HepG2 (cell line): ENCODE results near the gene BCO1. TPM values are rescaled to one million over a fixed set of nuclear protein-coding genes. Genes with fewer than 3 reads are reported as not detected.

Experiments used
- ATAC-seq: fragments of 200-7000 bp; cut with Tn5 transposase; 3 replicates; pipeline ENCODE4 v1.9.1; 2020; ENCODE audit warnings: mild to moderate bottlenecking, moderate library complexity
- BruUV-seq: library from RNA; stranded (reverse); fragments of 400-500 nt; replicated peaks from 2 replicates; lab custom pipeline; 2021; lab: Mats Ljungman, UMichigan
- CTCF ChIA-PET: fragments of 300-600 bp; formaldehyde crosslinking; extraction: SDS; loops from one replicate; lab custom pipeline; 2021; ENCODE audit warnings: low total read pairs, inconsistent platforms, low intra/inter-chr PET ratio; lab: Yijun Ruan, JAX
- POLR2A ChIA-PET: fragments of 350-600 bp; sonication (Branson Sonifier 250); formaldehyde crosslinking; loops from one replicate; lab custom pipeline; 2020; ENCODE audit warnings: antibody characterized with exemption, inconsistent platforms; lab: Yijun Ruan, JAX
- DNase-seq: peaks from one replicate; pipeline ENCODE4 v3.0.0-alpha.2; 2015; ENCODE audit warnings: low spot score
- FAIRE-seq: peaks from 3 replicates; lab custom pipeline; 2011; peaks lifted over from hg19 to GRCh38; lab: Jason Lieb, UNC
- H2AFZ ChIP-seq: one replicate; pipeline ENCODE4 v1.6.1; 2011; ENCODE audit warnings: low read length, inconsistent platforms
- H3K27ac ChIP-seq: fragments of 300-600 bp; 3 replicates; pipeline ENCODE4 v1.8.0; 2011; ENCODE audit warnings: mixed run types, mild to moderate bottlenecking, mixed read lengths, low read length, inconsistent platforms; ENCODE audit not compliant: insufficient read depth; ENCODE audit errors: extremely low read length
- H3K27me3 ChIP-seq, 2 experiments: fragments of 200-600 bp in 1 of 2; 2 replicates in 1 of 2; 3 replicates in 1 of 2; pipeline versions ENCODE4 v1.6.0 to v1.8.0; 2011; ENCODE audit warnings: low read length in 2 of 2, mild to moderate bottlenecking in 2 of 2, moderate library complexity in 2 of 2, inconsistent platforms in 1 of 2; ENCODE audit not compliant: insufficient read depth in 2 of 2, control insufficient read depth in 1 of 2
- H3K36me3 ChIP-seq, 2 experiments: fragments of 200-600 bp in 1 of 2; replicated peaks in 1 of 2; 2 replicates in 1 of 2; 3 replicates in 1 of 2; pipeline versions ENCODE4 v1.5.1 to v1.8.0; 2011; ENCODE audit warnings: low read length in 2 of 2, inconsistent platforms in 1 of 2; ENCODE audit not compliant: insufficient read depth in 2 of 2, control insufficient read depth in 1 of 2
- H3K4me1 ChIP-seq: 2 replicates; pipeline ENCODE4 v1.5.1; 2012; ENCODE audit warnings: low read length, inconsistent platforms; ENCODE audit not compliant: insufficient read depth
- H3K4me2 ChIP-seq: 2 replicates; pipeline ENCODE4 v1.6.0; 2011; ENCODE audit warnings: low read depth, low read length, inconsistent platforms
- H3K4me3 ChIP-seq, 3 experiments: fragments of 200-600 bp in 1 of 3; sonication (generic), shearing (Covaris generic) in 1 of 3; replicated peaks in 1 of 3; 2 replicates each; pipeline ENCODE4 v1.5.1; 2011 to 2016; ENCODE audit warnings: low read length in 3 of 3, inconsistent platforms in 2 of 3, low read depth in 2 of 3, mild to moderate bottlenecking in 2 of 3, control low read depth in 1 of 3, mixed read lengths in 1 of 3; ENCODE audit not compliant: insufficient read depth in 1 of 3
- H3K79me2 ChIP-seq: one replicate; pipeline ENCODE4 v1.6.1; 2011; ENCODE audit warnings: low read length, inconsistent platforms; ENCODE audit not compliant: insufficient read depth
- H3K9ac ChIP-seq: 2 replicates; pipeline ENCODE4 v1.6.0; 2011; ENCODE audit warnings: mild to moderate bottlenecking, low read depth, low read length, inconsistent platforms; ENCODE audit not compliant: insufficient read depth
- H3K9me3 ChIP-seq: 2 replicates; pipeline ENCODE4 v1.5.1; 2012; ENCODE audit warnings: mild to moderate bottlenecking, low read length
- H4K20me1 ChIP-seq: 2 replicates; pipeline ENCODE4 v1.6.0; 2011; ENCODE audit warnings: inconsistent platforms, mild to moderate bottlenecking, low read length, moderate library complexity; ENCODE audit not compliant: insufficient read depth
- FIP1L1 ChIP-seq: fragments of 200-400 bp; formaldehyde crosslinking; IDR thresholded peaks from 2 replicates; pipeline ENCODE4 v1.6.1; 2018; ENCODE audit warnings: low read depth, mild to moderate bottlenecking, low read length, moderate library complexity, borderline replicate concordance; ENCODE audit not compliant: insufficient read depth
- RFX1 ChIP-seq: fragments of 450-650 bp; IDR thresholded peaks from 2 replicates; pipeline ENCODE4 v1.6.1; 2017
- ZNF225 ChIP-seq: sonication (generic); formaldehyde crosslinking; IDR thresholded peaks from 2 replicates; pipeline ENCODE4 v1.4.0; 2020; ENCODE audit warnings: mild to moderate bottlenecking, missing genetic modification reagents
- ZNF296 ChIP-seq: sonication (generic); formaldehyde crosslinking; conservative IDR thresholded peaks from 2 replicates; pipeline ENCODE4 v1.5.0; 2020; ENCODE audit warnings: mild to moderate bottlenecking, missing genetic modification reagents
- WGBS: methylation state at CpG from one replicate; pipeline ENCODE4 v1.1.6; 2017; ENCODE audit warnings: low lambda C conversion rate; 5-methylcytosine and 5-hydroxymethylcytosine counted together
- in situ Hi-C: cut with HindIII; loops from 2 replicates; pipeline ENCODE4 v1.10.0; 2017; ENCODE audit warnings: low pct_unique_long_range_greater_than_20kb; ENCODE audit not compliant: extremely low pct_ligation_motif_present
- intact Hi-C: fragments of 100-400 bp; cut with micrococcal nuclease; formaldehyde crosslinking; loops from one replicate; pipeline ENCODE4 v1.10.0; 2022; ENCODE audit not compliant: unreplicated experiment
- polyA plus RNA-seq, 8 experiments: library from polyadenylated mRNA; depleted of rRNA in 3 of 8; stranded (reverse) in 7 of 8; unstranded in 1 of 8; fragments of >200 nt; fragmentation: Illumina TruSeq in 4 of 8; extraction: Trizol in 4 of 8; gene quantifications; 2 replicates each; pipeline versions ENCODE4 v1.2.1 to v1.2.3, GENCODE V29; 2011 to 2016; ENCODE audit warnings: low read depth in 4 of 8, missing spikeins in 1 of 8, mixed read lengths in 1 of 8; ENCODE audit not compliant: insufficient read depth in 1 of 8
- total RNA-seq, 5 experiments: library from RNA; depleted of rRNA; stranded (reverse); fragments of >200 nt; fragmentation: Illumina TruSeq; extraction: Trizol; gene quantifications; 2 replicates each; pipeline ENCODE4 v1.2.3, GENCODE V29; 2016; ENCODE audit warnings: low read depth in 1 of 5
- TF ChIP-seq, protein P1 (sequence below): IDR thresholded peaks from 2 replicates; pipeline ENCODE4 v1.6.1; 2016; ENCODE audit warnings: low read depth, control low read depth

BCO1 gene
- total and polyA plus RNA-seq, 2 of the 13 experiments (the other 11 are each of a cell fraction or from before 2014, with no cell fraction given), result 0.11 TPM; not detected in 1

DNA sequence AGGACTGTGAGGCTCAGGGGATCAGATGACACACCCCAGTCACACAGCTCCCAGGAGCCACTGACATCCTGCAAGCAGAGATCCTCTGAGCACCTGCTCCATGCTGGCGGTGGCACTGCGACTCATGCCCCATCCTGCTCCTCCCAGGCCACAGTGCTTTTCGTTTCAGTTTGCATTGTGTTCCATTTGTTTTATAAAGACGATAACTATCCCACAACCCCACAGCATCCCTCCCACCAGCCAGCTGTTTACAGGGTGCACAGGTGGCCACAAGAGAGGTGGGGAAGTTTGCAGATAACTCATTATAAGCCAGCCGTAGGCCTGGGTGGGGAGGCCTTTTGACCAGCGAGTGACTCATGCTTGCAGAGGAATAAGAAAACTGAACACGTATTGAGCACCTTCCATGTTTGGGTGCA is 28.2 kb downstream of the BCO1 start (continued):
- TF ChIP-seq FIP1L1, result no peak

DNA sequence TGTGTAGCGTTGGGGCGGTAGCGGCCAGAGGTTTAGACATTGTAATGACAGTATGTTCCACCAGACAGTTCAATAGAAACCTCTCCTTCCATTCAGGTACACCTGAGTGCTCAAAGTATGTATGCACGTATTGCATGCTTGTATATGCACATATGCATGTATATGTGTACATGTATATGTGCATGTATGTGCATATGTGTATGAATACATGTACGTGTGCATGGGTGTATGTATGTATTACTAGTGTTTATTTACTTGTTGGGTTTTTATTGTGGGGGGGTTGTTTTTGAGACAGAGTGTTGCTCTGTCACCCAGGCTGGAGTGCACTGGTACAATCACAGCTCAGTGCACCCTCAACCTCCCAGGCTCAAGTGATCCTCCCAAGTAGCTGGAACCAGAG is 30.0 kb downstream of the BCO1 start:
- H3K4me1 ChIP-seq, result no peaks in the 10 kb centered on the region
- POLR2A ChIA-PET, result no interaction called here
- no peak overlapping the region for H2AFZ ChIP-seq
- ATAC-seq, result no peak
- peaks cover 0 to 15% of the 10 kb centered on the region in 2 experiments; a peak in 1 of 5 replicates for H3K27me3 ChIP-seq
- FAIRE-seq, result no peak
- H3K9ac ChIP-seq, result no peak overlapping the region
- TF ChIP-seq ZNF296 (CRISPR knock-in tag) (no peak), FIP1L1 (no peak)
- TF ChIP-seq, protein P1, sequence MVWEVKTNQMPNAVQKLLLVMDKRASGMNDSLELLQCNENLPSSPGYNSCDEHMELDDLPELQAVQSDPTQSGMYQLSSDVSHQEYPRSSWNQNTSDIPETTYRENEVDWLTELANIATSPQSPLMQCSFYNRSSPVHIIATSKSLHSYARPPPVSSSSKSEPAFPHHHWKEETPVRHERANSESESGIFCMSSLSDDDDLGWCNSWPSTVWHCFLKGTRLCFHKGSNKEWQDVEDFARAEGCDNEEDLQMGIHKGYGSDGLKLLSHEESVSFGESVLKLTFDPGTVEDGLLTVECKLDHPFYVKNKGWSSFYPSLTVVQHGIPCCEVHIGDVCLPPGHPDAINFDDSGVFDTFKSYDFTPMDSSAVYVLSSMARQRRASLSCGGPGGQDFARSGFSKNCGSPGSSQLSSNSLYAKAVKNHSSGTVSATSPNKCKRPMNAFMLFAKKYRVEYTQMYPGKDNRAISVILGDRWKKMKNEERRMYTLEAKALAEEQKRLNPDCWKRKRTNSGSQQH (CRISPR knock-in tag), result no peak
- H4K20me1 ChIP-seq, result no peaks in the 10 kb centered on the region
- no peaks in the 10 kb centered on the region for H3K36me3 ChIP-seq
- no peak overlapping the region for H3K4me3 ChIP-seq
- CTCF ChIA-PET, result no interaction called here
- in situ Hi-C loops, result no loop called here
- no TSS peak for BruUV-seq
- WGBS, result 58% methylated on average over 5 of the region's 5 CpGs
- no peak for DNase-seq
- no peak overlapping the region for H3K27ac ChIP-seq
- H3K79me2 ChIP-seq, result no peaks in the 10 kb centered on the region
- H3K4me2 ChIP-seq, result no peak overlapping the region
- intact Hi-C loops, result no loop called here
- H3K9me3 ChIP-seq, result no peaks in the 10 kb centered on the region

DNA sequence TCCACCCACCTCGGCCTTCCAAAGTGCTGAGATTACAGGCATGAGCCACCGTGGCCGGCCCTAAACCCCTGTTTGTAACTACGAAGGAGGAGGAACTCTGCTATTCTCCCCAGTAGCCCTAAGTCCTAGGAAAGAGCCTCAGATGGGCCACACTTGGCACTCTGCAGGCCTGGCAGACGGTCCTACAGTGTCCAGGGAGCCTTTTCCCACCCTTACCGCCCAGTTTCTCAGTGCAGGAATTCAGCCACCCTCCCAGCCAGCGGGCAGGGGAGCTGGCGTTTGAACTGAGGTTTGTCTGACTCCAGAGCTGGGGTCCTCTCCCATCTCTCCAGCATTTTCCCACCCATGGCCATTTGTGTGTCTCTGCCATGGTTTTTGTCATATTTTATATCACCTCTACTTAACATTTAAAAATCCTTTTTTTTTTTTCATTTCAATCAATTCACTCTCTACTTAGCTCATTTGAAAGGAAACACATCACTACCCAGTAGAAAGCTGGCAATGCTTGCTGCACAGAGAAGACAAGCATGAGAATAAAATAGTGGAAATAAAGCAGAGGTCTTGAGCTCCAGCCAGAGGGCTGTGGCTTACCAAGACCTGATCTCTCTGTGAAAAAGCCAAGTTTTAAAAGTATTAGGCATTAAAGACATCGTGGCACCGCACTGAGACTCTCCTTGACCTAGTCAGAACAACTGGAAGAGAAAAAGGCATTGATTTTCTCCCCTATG is 34.9 kb downstream of the BCO1 start:
- TF ChIP-seq ZNF225 (CRISPR knock-in tag) (no peak), RFX1 (no peak)
- ATAC-seq (no peak), DNase-seq (no peak), FAIRE-seq (no peak)
- no peak overlapping the region for H3K27ac ChIP-seq
- no peak overlapping the region for H3K4me2 ChIP-seq
- H4K20me1 ChIP-seq, result no peaks in the 10 kb centered on the region
- no peaks in the 10 kb centered on the region for H3K9me3 ChIP-seq
- ChIA-PET CTCF (no interaction called here), POLR2A (no interaction called here)
- H3K36me3 ChIP-seq, result no peaks in the 10 kb centered on the region
- H3K79me2 ChIP-seq, result no peaks in the 10 kb centered on the region
- H3K4me3 ChIP-seq, result no peak overlapping the region
- H3K9ac ChIP-seq, result no peak overlapping the region
- H3K4me1 ChIP-seq, result peaks cover 7% of the 10 kb centered on the region; the same call in 1 of the 2 replicates
- intact Hi-C loops (no loop called here), in situ Hi-C loops (no loop called here)
- BruUV-seq, result no TSS peak
- H3K27me3 ChIP-seq, result peaks cover under 1 to 38% of the 10 kb centered on the region in 2 experiments; a peak in 3 of 5 replicates
- WGBS, result 6% methylated on average over 9 of the region's 10 CpGs
- no peak overlapping the region for H2AFZ ChIP-seq
